Ovary (tissue), 3 donors: ENCODE results near the gene TXNDC15.

Source experiments
- CTCF ChIP-seq, 3 donors: fragments of 450-650 bp in 2 of 3; fragments of 200-600 bp in 1 of 3; IDR thresholded peaks; one replicate each; pipeline versions ENCODE4 v1.5.1 to v1.8.0; 2016 to 2022; ENCODE audit warnings: antibody characterized with exemption in 3 of 3, mild to moderate bottlenecking in 1 of 3
- EP300 ChIP-seq: sonication (generic); formaldehyde crosslinking; IDR thresholded peaks from one replicate; pipeline ENCODE4 v1.6.1; 2017; ENCODE audit warnings: antibody characterized with exemption
- POLR2A ChIP-seq: fragments of 450-650 bp; IDR thresholded peaks from one replicate; pipeline ENCODE4 v1.6.1; 2017; ENCODE audit warnings: antibody characterized with exemption, mild to moderate bottlenecking, moderate library complexity
- donor health status: DM: no; HTN: no; CAD: no.

GRCh38 chr5:134857401-134857800 is 16.8 kb upstream of the TXNDC15 start:
- TF ChIP-seq CTCF (IDR thresholded peaks at IDR 0.05): no peak
- TF ChIP-seq POLR2A: no peak
- no peak for TF ChIP-seq EP300
